Measurements from ENCODE around the gene BMAL1.
"Not testable (repeated sequence)": the region's sequence is repeated elsewhere in the genome, so short reads cannot be mapped to it uniquely, and the experiment has no call there.

BMAL1 gene
- 120 to 155 reads per million in 2 donors for total RNA-seq

GRCh38 chr11:13277768-13278608 lies at the start of gene BMAL1:
BMAL1 (plus strand) TSS chr11:13277790; CDS start chr11:13354309, 76,519 bp downstream.
- peak; percentile 68 for DNase-seq

DNA sequence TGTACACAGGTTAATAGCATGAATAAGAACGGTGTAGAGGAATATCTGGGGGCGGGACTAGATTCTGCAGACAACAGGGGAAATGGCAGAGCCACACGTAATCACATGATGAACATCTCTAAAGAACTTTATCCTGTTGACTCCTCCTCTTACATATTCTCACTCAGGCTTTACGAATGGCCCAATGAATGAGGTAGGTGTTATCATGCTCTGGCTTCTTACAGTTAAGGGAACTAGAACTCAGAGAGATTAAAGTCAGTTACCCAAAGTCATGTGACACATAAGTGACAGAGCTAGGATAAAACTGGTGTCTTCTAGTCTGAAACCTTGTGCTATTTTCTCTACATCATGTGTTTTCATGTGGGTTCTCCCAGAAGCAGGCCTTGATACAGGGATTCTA lies 49.0 kb upstream of the BMAL1 start:
- DNase-seq: no peak

DNA sequence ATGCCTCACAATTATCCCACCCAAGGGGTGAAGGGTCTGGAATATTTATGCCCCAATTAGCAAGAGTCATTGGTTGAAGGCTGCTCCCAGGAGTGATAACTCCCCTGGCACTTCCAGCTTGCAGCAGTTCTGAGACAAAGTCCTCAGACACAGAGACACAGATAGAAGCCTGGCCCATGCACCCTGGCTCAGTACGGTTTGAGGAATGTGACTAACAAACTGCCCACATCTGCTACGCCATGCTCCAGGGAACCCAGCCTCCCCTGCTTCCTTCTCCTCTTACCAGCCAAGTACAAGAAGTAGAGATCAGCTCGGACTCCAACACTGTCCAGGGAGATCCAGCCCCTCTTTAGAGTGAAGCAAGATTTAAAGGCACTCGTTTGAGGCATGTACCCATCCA lies 48.5 kb upstream of the BMAL1 start:
- no peak for DNase-seq

DNA sequence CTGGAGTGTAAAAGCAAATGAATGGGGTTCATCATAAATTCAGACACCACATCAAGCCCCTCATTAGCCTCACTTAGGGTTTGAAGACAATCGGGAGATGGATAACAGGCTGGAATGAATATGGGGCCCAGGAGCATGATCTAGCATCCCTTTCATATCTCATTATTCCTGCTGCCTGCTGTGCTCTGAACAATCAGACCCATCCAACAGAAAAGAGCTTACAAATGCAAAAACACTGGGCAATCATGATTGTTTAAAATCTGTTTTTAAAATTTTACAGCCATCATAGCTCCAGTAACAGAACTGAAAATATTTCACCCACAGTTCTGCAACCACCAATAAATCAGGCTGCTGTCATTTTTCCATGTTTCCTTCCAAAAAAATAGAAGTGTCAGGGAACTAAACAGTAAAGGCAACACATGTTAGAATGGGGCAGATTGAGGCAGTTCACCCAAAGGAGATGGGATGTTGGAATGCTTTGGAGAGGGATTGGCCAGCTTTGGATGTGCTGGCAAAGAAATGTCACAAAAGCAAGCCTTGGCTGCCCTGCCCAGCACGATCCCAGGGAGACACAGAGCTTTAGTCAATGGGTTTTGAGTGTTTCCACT lies 47.8 kb upstream of the BMAL1 start:
- no peak for DNase-seq

- no peak for DNase-seq
Measured at GRCh38 chr11:13233173-13233745, 44.3 kb upstream of the BMAL1 start.

DNA sequence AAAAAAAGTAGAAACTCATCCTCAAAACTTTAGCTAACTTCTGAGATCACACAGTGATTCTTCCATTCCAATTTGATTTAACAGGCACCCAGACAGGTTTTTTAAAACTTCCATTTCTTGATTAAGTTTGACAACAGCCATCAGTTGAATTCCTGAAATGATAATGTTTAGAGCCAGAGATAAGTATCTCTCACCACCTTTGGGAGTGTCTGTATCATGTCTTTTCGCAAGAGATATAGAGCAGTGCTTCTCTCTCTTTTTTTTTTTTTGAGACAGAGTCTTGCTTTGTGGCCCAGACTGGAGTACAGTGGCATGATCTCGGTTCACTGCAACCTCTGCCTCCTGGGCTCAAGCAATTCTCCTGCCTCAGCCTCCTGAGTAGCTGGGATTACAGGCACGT lies 41.7 kb upstream of the BMAL1 start:
- DNase-seq: no peak

- DNase-seq: no peak
Measured at GRCh38 chr11:13236626-13237025, 41.0 kb upstream of the BMAL1 start.

- DNase-seq: no peak
Measured at GRCh38 chr11:13237761-13238160, 39.8 kb upstream of the BMAL1 start.

DNA sequence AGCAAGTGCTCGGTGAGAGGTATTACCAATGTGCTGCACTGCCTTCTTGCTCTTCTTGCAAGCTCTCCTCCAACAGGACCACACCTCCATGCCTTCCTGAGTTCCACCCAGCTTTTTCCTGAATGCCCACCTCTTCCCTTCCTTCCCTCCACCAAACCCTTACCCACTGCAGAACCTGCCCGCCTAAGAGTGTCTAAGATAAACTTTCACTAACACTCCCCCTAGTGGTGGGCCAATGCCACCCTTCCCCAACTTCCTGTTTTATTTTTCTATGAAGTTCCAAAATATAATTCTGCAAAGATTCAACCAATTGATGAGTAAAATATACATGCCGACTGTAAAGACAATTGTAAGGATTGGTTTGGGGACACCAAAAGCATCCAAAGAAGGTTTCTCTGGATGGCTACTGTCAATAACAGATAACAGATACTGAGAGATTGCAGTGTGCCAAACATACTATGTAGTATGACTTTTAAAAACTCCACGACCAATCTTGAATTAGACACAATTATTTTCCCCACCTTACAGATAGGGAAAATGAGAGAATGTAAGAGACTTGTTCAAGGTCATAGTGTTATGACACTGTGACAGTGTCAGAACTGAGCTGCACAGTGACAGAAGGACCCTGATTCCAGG lies 38.6 kb upstream of the BMAL1 start:
- no peak for DNase-seq

GRCh38 chr11:13242564-13242963 lies 35.0 kb upstream of the BMAL1 start:
- no peak for DNase-seq

GRCh38 chr11:13247606-13248296 lies 29.8 kb upstream of the BMAL1 start:
- no peak for DNase-seq

DNA sequence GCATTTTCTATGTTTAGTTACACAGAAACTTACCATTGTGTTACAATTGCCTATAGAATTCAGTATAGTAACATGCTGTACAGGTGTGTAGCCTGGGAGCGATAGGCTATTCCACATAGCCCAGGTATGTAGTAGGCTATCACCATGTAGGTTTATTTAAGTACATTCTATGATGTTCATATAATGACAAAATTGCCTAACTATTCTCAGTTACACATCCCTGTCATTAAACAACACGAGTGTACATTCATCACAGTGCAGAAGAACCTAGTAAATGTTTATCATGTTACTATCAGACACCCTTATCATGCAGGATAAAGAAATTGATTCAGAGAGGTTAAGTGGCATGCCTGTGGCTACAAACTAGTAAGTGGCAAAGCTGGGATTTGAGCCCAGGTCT lies 28.4 kb upstream of the BMAL1 start:
- DNase-seq: no peak

GRCh38 chr11:13249992-13250391 lies 27.6 kb upstream of the BMAL1 start:
- no peak for DNase-seq

- no peak for DNase-seq
Measured at GRCh38 chr11:13251966-13252365, 25.6 kb upstream of the BMAL1 start.

- no peak for DNase-seq
Measured at GRCh38 chr11:13252438-13252837, 25.2 kb upstream of the BMAL1 start.

- DNase-seq: no peak
Measured at GRCh38 chr11:13256216-13256615, 21.4 kb upstream of the BMAL1 start.

- not testable (repeated sequence) for DNase-seq
Measured at GRCh38 chr11:13258061-13258460, 19.5 kb upstream of the BMAL1 start.

DNA sequence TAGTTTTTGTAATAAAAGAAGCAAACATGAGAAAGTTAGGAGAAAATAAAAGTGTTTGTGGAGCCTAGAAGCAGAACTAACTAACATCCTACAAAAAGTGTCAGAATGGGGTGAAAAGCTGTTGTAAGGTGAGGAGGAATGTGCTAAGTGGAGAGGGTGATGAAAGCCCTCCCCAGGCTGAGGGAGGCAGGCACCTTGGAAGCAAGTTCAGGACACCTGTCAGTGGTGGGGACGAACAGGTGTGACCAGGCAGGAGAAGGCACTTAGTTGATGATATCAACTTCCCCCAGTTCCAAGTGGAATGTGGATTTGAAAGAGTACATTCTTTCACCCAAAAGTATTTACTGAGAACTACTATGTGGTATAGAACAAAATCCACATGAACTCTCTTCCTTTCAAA lies 18.7 kb upstream of the BMAL1 start:
- DNase-seq: no peak

DNA sequence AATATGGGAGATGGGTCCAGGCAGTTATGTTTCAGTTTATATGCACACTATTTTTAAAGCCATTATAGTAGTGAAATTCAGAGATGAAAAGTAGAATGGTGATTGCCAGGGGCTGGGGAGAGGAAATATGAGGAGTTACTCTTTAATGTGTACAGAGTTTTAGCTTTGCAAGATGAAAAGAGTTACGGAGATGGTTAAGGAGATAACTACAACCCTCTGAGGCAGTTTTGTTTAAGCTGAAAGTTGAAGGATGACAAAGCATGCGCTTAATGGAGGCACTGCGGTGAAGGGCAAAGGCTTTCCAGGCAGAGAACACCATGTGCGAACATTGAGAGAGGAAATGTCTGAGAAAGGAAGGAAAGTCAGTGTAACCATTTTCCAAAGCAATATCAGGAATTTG lies 18.2 kb upstream of the BMAL1 start:
- DNase-seq: no peak

DNA sequence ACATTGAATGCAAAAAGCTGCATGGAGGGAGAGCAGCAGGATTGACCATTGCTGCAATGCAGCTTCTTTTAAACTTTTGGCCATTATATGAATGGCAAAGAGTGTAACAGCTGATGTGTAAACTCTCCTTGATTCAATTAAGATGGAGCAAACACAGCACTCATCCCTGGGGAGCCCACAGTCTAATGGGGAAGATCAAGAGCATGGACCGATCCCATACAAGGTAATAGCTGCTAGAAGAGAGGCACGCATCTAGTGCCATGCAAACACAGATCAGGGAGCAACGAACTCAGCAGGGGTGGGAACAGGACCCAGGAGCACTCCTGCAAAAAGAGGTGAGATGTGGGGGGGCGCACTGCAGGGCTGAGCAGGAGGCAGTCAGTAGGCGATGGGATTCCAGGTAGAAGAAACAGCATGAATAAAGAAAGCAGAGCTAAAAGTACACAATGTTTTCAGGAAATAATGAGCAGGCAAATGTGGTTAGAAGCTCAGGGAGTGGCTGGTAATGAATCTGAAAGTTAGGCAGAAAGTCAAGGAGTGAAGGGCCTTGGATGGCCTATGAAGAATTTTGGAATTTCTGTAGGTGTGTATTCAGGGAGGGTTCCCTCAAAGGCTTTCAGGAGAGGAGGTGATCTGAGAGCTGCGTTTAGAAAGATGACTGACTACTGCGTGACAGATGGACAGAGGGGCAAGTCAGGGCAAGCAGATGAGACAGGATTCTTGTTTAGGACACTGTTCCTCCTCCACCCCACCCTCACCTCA lies 17.2 kb upstream of the BMAL1 start:
- no peak for DNase-seq

GRCh38 chr11:13260963-13261588 lies 16.5 kb upstream of the BMAL1 start:
- no peak for DNase-seq

DNA sequence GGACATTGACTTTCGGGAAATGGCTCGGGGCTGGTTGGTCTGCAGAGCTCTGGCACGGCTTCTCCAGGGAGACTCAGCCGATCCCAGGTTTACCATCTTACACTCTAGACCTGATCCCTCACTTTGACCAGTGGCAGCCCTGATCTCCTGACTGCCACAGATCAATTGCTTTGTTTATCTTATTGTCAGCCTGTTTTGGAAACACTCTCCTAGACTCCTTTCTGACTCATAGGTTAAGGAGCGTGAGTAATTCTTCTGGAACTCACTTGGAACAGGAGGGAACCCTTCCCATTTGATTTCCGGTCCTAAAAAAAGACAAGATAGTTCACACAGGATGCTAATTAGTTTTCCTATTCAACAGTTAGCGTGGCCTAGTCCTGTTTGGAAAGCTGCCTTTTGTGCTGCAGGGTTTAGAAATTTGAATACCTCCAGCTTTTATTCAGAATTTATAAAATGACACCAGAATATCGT lies 16.0 kb upstream of the BMAL1 start:
- no peak for DNase-seq
